Fibroblast of skin of left biceps (primary cell): ENCODE measurements around the gene HS6ST3.

ENCODE experiments used
- DNase-seq, 2 experiments: peaks; one replicate each; pipeline ENCODE4 v3.0.0-alpha.2; 2013; ENCODE audit warnings: low read depth in 2 of 2

HS6ST3 gene

DNA sequence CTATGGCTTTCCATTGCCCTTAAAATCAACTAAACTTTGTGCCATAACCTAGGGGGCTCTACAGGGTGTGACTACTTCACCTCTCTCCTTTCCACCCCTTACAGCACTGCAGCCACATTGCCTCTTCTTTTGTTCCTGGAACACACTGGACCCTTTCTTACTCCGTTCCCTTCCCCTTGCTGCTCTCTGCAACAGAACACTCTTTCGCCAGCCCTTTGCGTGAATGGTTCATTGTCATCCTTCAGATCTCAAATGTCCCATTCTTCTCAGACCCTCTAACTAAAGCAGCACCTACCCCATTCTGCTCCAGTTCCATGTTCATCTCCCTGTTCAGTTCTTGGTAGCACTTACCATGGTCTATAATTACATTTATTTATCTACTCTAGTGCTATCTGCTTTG, 696.1 kb downstream of the HS6ST3 start:
- no peak for DNase-seq

DNA sequence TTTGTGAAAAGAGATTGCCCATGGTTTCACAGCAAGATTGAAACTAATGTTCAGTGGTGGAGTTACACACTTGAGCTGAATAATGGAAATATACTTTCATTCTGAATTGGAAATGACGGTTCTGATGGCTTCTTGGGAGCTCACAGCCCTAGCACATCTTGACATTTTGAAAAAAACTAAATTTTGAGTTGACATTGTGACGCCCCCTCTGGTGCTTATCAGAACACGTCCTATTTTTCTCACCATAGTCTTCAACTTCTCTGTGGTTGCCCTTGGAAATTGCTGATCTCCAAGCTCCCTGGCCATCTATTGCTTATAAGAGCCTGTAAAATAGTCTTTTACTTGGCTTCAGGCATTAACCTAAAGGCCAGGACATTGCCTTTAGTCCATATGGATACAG, 702.3 kb downstream of the HS6ST3 start:
- no peak for DNase-seq

GRCh38 chr13:96792736-96793403, 703.0 kb downstream of the HS6ST3 start:
- DNase-seq = no peak

DNA sequence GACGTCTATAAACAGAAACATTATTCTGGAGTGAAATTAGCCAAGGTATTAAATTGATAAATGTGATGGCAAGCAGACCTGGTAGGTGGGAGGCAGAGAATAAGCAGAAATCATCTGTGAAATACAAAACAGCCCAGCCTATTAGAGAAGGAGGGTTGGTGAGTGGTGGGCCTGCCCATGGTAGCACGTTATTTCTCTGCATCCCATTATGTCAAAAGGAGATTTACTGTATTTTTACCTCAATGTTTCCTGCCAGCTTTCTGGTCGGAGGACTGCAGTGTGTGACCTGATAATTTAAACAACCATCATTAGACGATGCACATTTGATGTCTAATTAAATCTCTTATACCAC, 703.5 kb downstream of the HS6ST3 start:
- no peak for DNase-seq

GRCh38 chr13:96794669-96795068, 704.8 kb downstream of the HS6ST3 start:
- no peak for DNase-seq

- DNase-seq = no peak
Measured at GRCh38 chr13:96795670-96796069, 705.8 kb downstream of the HS6ST3 start.

DNA sequence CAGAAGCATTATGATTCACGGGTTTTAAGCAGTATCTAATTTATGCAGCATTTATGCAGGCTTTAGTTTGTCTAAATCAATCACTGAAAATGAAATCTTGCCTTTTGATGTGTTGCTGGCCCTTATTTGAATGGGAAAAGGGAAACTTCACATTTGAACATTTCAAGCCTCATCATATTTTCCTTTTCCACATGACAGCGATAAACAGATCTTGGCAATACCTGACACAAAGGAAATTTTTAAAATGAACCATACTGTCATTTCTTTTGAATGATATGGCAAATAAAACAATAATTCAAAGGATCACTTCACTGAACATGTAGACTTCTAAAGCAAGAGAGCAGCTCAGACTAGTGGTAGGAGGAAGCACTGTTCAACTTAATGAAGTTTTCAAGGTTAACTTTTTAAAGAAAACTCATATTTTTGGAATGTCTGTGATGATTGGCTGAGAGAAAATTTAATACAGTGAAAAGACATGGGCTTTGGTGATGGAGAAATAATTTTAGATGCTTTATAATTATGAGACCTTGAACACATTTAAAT, 706.3 kb downstream of the HS6ST3 start:
- DNase-seq = no peak

DNA sequence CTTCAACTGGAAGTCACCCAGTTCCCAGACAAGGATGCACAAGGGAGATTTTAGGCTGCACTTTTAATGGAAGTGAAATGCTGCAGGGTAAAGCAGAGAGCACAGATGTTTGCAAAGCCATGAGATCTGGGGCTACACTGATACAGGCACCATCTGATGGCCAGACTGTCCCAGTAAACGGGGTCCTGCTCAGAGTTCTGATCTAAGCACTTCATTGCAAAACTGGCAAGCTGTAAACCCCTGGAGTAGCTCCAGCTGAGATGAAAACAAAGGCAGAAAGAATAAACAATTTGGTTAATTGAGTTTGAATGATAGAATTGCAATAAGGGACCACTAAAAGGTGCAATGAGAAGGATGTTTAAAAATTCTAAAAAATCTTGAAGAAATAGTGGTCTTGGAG, 707.2 kb downstream of the HS6ST3 start:
- DNase-seq = no peak

DNA sequence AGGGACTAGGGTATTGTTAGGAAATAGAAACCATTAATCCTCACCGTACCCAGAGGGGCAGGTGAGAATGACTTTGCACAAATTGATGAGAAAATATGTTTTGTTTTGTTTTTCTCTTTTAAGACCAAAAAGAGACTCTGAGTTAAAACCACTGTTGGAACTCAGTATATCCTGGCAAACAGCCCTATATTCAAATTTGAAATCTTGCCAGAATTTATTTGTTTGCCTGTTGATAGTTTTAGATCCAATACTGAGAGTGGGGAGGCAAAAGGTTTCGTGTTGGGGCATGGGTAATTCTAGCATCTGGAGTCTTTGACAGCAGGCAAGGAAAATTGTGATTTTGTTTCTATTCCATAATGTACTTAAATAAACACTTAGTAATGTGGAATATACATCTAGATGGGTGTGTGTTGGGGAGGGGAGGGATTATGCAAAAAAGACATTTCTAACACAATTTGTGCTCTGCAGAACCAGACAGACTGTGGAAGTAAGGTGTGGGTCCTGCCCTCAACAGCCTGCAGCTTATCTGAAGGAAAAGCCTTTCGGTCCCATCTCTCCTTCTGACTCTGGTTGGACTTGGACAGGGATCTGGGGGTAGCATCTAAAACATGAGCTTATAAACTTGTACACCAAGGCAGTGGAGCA, 713.7 kb downstream of the HS6ST3 start:
- no peak for DNase-seq

DNA sequence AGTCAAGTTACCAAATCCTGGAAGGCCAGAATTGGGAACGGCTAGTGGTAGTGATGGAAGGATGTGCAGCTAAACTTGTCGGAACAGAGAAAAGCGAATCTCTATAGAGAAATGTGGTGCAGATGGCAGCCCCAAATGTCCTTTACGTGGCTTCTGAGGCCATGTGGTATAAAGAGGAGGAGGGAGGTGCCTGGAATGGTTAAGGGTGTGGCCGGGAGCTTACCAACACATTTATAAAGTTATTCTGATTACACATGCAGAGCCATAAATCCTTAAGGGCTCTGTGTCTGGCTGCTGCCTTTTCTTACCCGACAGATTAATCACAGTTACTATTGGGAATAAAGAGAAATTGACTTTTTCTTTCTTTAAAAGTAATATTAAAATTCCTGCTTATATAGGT, 714.3 kb downstream of the HS6ST3 start:
- DNase-seq = no peak

DNA sequence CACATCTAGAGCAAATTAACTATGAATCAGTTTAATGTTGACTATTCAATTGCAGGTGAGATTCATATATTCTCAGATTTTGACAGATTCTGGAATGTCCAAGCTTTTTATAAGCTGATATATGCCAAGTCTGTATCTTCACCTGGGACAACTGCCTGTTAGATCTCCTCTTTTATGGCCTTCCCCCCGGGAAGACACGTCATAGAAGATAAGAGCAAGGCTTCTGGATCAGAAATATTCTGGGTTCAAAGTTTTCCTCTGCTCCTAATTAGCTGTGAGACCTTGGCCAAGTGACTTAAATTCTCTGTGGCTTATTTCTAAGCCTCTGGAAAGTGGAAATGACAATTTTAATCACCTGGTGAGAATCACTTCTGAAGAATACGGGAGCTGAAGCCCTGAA, 716.8 kb downstream of the HS6ST3 start:
- DNase-seq = no peak

DNA sequence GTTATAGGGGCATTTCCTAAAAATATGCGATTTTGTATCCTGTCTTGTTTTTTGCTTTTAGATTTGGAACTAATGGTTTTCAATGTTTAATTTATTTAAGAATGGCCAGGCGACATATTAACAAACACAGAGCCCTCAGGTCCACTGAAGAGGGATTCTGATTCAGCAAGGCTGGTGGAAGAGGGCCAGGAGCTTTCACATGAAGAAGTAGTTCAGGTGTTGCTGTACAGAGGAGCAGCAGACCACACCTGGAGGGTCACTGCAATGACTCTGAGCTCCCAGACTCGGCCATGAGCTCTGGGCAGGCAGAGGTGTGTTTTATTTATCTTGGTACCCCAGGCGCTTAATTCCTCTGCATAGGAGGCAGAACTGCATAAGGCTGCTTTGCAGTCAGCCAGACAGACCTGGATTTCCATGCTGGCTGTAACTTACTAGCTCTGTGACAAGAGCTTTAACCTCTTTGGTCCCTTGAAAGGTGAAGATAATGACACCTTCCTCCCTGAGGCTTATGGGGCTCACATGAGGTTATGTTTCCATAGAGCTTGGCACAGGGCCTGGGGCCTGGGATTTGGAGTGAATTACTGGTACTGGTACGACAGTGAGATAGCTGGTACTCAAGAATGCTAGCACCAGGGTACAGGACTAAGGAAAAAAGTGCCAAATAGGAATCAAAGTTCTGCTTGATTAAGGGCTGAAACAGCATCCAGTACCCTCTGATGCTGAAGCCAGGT, 719.6 kb downstream of the HS6ST3 start:
- DNase-seq = no peak

GRCh38 chr13:96810104-96810503, 720.2 kb downstream of the HS6ST3 start:
- DNase-seq = no peak

DNA sequence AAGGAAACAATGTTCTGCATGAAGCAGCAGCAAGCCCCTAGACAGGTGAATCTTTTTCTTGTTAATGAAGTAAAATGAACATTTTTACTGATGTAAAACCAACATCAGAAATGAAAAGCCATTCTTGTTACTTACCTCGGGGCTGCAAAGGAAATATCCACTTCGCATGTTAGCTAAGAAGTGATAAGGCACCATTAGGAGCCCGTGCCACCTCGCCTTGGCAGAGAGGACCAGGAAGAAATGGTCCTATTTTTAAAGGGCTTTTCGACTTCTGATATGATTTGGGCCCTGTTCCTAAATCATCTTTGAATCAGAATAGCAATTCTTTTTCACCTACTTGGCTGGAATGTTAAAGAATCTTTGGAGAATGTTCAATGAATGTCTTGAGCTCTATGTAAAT, 721.1 kb downstream of the HS6ST3 start:
- no peak for DNase-seq

- DNase-seq = no peak
Measured at GRCh38 chr13:96816261-96816660, 726.4 kb downstream of the HS6ST3 start.

GRCh38 chr13:96816874-96817273, 727.0 kb downstream of the HS6ST3 start:
- no peak for DNase-seq

DNA sequence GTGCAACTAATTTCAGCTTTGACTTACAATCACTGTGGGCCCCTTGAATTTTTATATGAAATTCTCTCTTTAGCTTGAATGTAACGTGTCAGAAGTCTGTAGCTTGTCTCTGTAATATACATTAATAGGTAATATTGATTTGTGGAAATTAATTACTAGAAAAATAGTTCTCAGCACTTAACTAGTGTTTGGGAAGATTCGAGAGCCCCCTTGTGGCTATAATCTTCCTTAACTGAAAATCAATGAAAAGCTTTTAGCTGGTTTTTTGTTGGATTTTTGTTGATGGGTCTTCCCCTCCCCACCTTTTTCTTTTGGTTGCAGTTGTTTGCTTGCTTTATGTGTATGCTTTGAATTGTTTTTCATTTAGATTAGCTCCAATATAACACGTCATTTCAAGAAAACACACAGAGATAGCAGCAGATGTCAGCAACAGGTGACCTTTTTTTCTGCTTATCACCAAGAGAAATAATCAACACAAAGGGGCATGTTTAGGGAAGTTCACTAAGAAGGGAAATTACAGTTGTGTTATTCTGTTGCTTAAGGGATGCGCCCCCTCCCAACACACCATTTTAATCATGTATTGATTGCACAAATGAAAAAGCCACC, 727.5 kb downstream of the HS6ST3 start:
- no peak for DNase-seq

GRCh38 chr13:96819375-96819774, 729.5 kb downstream of the HS6ST3 start:
- no peak for DNase-seq

- peak; percentile 57 to 67 for DNase-seq
Measured at GRCh38 chr13:96821381-96821780, 731.5 kb downstream of the HS6ST3 start.

- no peak for DNase-seq
Measured at GRCh38 chr13:96821971-96822370, 732.1 kb downstream of the HS6ST3 start.

DNA sequence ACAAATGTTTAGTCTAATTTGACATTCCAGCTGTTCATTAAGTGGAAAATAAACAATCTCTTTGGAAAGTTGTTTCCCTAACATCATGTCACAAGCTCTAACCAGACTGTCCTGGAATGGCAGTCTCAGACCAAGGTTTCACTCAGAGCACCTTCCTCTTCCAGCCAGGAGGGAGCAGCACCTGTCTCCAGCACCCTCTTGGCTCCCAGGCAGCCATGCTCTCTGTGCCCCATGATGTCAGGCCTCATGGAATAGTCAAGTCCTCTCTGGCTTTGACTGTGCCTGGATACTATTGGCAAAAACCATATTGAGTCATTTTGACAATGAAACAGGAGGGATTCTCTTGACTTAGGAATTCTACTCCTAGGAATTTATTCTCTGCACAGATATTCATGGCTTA, 733.0 kb downstream of the HS6ST3 start:
- no peak for DNase-seq

DNA sequence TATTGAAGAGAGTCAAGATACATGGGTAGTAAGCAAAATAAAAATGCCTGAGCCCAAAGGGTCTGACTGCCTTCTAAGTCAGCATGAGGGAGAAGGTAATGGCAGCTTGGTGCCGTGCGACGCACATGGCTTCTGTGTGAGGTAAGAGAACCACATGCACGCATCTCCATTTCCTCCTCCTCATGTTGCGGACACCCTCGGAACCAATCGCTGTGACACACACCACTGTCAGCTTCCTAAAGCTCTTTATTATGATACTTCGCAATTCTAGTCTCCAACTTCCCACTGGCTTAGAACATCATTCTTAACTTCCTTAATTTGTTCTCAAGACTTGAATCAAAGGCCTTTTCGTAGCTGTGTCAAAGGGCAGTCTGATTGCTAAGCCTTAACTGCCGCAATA, 734.2 kb downstream of the HS6ST3 start:
- no peak for DNase-seq

DNA sequence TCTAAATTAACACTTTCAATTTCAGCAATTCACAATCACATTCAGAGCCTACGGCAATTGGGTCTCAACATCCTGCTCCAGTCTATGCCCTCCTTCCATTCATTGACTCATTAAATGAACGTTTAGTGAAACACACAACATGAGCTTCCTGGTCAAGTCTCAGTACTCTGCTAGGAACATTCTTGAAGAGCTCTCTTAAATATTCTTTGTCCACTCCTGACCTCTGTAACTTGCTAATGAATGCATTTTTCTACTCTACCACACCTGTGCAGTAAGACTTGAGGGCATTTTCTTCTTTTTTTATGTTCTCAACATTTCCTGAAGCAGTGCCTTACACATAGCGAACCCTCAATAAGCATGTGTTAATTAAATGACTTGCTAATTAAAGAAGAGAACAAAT, 735.7 kb downstream of the HS6ST3 start:
- DNase-seq = no peak
